Nephron (organoid): Measurements from ENCODE around the gene GALNTL6.

ENCODE experiments used
- H3K27ac Mint-ChIP-seq, 3 experiments: 2 replicates each; pipeline ENCODE4 v1.8.0; 2020; ENCODE audit warnings: mixed read lengths in 3 of 3, mild to moderate bottlenecking in 2 of 3, moderate library complexity in 1 of 3
- H3K27me3 Mint-ChIP-seq: 2 replicates; pipeline ENCODE4 v1.8.0; 2021; ENCODE audit warnings: low read depth, mild to moderate bottlenecking, moderate library complexity, mixed read lengths
- H3K36me3 Mint-ChIP-seq: 2 replicates; pipeline ENCODE4 v1.8.0; 2020; ENCODE audit warnings: low read depth, mixed read lengths
- H3K4me1 Mint-ChIP-seq: 2 replicates; pipeline ENCODE4 v1.8.0; 2020; ENCODE audit warnings: mixed read lengths
- H3K4me3 Mint-ChIP-seq, 3 experiments: 2 replicates each; pipeline ENCODE4 v1.8.0; 2020; ENCODE audit warnings: mild to moderate bottlenecking in 3 of 3, mixed read lengths in 3 of 3, moderate library complexity in 2 of 3
- H3K9me3 Mint-ChIP-seq: 2 replicates; pipeline ENCODE4 v1.8.0; 2020; ENCODE audit warnings: mixed read lengths
- TF ChIP-seq, protein P1 (sequence below), 3 experiments: fragments of 200-600 bp; sonication (generic); IDR thresholded peaks; one replicate each; pipeline ENCODE4 v1.5.0; 2021; ENCODE audit warnings: antibody characterized with exemption in 3 of 3; ENCODE audit not compliant: unreplicated experiment in 3 of 3

The GALNTL6 gene

DNA sequence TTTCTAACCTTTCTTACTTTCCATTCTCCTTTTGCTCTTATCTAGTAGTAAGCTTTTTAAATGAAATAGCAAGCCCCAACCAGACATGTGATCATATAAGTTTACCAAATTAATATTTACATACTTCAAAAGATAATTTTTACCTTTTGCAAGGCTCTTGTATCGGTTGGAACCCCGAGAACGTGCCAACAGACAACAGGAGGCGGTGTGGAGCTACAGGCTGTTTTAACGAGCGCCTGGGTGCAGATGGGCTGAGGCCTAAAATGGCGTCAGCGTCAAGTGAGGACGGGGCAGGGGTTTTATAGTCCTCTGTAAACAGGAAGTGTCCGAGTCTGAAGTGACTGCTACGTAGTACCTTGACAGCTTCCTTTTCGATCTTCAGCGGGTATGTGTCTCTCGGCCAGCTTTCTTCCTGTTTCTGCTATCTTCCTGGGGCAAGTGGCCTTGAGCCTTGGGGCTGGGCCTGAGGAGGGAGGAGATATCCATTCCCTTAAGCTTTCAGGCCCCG, 342.7 kb downstream of the GALNTL6 start:
- TF ChIP-seq, protein P1, sequence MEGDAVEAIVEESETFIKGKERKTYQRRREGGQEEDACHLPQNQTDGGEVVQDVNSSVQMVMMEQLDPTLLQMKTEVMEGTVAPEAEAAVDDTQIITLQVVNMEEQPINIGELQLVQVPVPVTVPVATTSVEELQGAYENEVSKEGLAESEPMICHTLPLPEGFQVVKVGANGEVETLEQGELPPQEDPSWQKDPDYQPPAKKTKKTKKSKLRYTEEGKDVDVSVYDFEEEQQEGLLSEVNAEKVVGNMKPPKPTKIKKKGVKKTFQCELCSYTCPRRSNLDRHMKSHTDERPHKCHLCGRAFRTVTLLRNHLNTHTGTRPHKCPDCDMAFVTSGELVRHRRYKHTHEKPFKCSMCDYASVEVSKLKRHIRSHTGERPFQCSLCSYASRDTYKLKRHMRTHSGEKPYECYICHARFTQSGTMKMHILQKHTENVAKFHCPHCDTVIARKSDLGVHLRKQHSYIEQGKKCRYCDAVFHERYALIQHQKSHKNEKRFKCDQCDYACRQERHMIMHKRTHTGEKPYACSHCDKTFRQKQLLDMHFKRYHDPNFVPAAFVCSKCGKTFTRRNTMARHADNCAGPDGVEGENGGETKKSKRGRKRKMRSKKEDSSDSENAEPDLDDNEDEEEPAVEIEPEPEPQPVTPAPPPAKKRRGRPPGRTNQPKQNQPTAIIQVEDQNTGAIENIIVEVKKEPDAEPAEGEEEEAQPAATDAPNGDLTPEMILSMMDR (IDR thresholded peaks at IDR 0.05; ENCODE audit: unreplicated experiment in 3 of 3), result no peak
- Mint-ChIP-seq H3K4me3 (no peak overlapping the region), H3K9me3 (no peaks in the 10 kb centered on the region), H3K27ac (no peak overlapping the region), H3K4me1 (no peaks in the 10 kb centered on the region), H3K27me3 (no peaks in the 10 kb centered on the region), H3K36me3 (no peaks in the 10 kb centered on the region)

DNA sequence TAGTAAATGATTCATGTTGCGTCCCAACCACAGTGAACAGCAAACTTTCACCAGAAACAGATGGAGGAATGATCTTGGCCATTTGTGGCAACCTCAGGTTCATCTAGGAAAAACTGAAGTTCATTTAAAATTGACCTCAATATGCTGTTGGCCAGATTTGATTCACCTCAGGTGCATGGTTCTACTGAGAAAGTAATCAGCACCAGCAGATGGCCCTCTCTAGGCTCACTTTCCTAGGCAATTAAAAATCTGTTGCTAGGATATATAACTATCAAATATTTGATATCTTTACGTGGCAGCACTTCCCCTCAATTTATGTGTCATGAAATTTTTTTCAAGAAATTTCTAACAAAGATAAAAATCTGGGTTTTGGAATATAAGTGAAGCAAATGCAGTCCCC, 344.7 kb downstream of the GALNTL6 start:
- no peaks in the 10 kb centered on the region for H3K36me3 Mint-ChIP-seq
- no peaks in the 10 kb centered on the region for H3K4me1 Mint-ChIP-seq
- no peaks in the 10 kb centered on the region for H3K27me3 Mint-ChIP-seq
- H3K27ac Mint-ChIP-seq, result no peak overlapping the region
- no peaks in the 10 kb centered on the region for H3K9me3 Mint-ChIP-seq
- TF ChIP-seq, protein P1 (IDR thresholded peaks at IDR 0.05; ENCODE audit: unreplicated experiment in 3 of 3), result no peak
- H3K4me3 Mint-ChIP-seq, result no peak overlapping the region

DNA sequence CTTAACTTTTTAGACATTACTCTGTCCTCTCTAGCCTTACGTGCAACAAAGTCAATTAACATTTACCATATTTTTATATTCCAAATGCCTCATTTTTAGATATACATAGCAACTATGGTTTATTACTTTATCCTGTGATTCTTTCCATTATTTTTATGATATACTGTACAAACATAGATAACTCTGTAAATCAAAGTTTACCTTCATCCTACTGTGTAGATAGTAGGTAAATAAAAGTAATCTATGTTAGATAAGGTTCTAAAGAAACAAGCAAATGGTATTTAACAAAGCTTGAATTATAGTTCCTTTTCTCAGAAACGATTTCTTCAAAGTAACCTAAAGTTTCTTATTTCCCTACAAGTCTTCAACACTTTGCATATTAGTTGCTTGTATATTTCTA, 350.0 kb downstream of the GALNTL6 start:
- Mint-ChIP-seq H3K9me3 (no peaks in the 10 kb centered on the region), H3K4me1 (no peaks in the 10 kb centered on the region), H3K36me3 (no peaks in the 10 kb centered on the region), H3K27me3 (no peaks in the 10 kb centered on the region), H3K4me3 (no peak overlapping the region), H3K27ac (no peak overlapping the region)
- TF ChIP-seq, protein P1 (IDR thresholded peaks at IDR 0.05; ENCODE audit: unreplicated experiment in 3 of 3), result no peak

DNA sequence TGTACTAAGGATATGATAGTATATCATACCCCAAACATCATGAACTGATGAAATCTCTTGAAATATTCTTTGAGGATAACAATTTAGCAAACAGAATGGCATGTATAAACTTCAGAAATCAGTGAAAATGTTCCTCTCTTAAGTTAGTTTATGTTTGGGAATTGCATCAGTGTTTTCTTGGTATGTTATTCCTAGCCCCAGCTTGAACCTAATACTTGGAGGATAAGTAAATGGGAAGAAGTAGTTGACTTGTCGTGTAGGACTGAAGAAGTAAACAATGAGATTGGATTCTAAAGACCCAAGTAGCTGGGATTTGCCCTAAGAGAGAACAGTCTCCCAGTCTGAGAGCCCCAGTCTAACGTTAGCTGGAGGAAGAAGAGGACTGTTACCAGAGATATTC, 355.7 kb downstream of the GALNTL6 start:
- no peaks in the 10 kb centered on the region for H3K27me3 Mint-ChIP-seq
- H3K9me3 Mint-ChIP-seq, result no peaks in the 10 kb centered on the region
- H3K4me1 Mint-ChIP-seq, result no peaks in the 10 kb centered on the region
- no peaks in the 10 kb centered on the region for H3K36me3 Mint-ChIP-seq
- TF ChIP-seq, protein P1 (IDR thresholded peaks at IDR 0.05; ENCODE audit: unreplicated experiment in 3 of 3), result no peak
- H3K27ac Mint-ChIP-seq, result no peak overlapping the region
- no peak overlapping the region for H3K4me3 Mint-ChIP-seq

DNA sequence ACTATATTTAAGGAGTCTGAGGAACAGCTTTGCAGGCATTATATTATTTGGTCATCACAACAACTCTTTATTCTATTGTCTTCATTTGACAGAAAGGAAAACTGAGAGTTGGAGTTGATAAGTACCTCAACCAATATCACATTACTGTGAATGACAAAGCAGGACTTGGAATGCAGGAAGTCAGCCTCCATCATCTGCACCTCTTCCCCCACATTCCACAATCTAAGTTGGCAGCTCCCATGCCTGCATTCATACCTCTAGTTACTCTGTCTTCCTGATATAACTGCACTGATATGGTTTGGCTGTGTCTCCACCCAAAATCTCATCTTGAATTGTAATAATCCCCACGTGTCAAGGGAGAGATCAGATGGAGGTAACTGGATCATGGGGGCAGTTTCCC, 356.7 kb downstream of the GALNTL6 start:
- no peaks in the 10 kb centered on the region for H3K36me3 Mint-ChIP-seq

DNA sequence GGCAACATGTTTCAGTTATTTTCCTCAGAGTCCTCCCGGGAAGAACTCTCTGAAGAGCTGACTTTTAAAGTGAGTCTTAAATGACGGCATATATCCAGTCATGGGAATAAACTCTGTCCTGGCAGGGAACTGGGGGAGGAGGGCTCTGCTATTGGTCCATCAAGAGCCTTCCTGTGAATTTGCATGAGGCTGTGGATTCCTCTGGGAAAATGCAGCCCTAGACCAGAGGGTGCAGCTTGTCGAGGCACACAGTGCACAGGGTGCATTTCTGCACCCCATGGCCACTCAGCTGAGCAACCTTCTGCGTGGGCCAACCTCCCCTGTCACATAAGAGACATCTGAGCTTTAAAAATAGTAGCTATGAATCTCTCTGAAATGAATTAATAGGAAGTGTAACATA, 360.0 kb downstream of the GALNTL6 start:
- H3K36me3 Mint-ChIP-seq, result no peaks in the 10 kb centered on the region
- H3K4me1 Mint-ChIP-seq, result no peaks in the 10 kb centered on the region
- no peaks in the 10 kb centered on the region for H3K9me3 Mint-ChIP-seq
- TF ChIP-seq, protein P1 (IDR thresholded peaks at IDR 0.05; ENCODE audit: unreplicated experiment in 3 of 3), result no peak
- no peak overlapping the region for H3K27ac Mint-ChIP-seq
- no peaks in the 10 kb centered on the region for H3K27me3 Mint-ChIP-seq
- no peak overlapping the region for H3K4me3 Mint-ChIP-seq

More for the DNA sequence above, 356.7 kb downstream of the GALNTL6 start:
- Mint-ChIP-seq H3K9me3 (no peaks in the 10 kb centered on the region), H3K27me3 (no peaks in the 10 kb centered on the region), H3K27ac (no peak overlapping the region), H3K4me3 (no peak overlapping the region), H3K4me1 (no peaks in the 10 kb centered on the region)
- TF ChIP-seq, protein P1 (IDR thresholded peaks at IDR 0.05; ENCODE audit: unreplicated experiment in 3 of 3), result no peak
